HL-60/S4 treated with phorbol 12-myristate 13-acetate at 8.2 ng/mL for 4 days and 3 days (cell line): ENCODE data around the gene ANKS4B.
"Not testable (repeated sequence)": the region's sequence is repeated elsewhere in the genome, so short reads cannot be mapped to it uniquely, and the experiment has no call there.

Source experiments
- in situ Hi-C: fragments of 300-500 bp; cut with MboI; formaldehyde crosslinking; loops from 2 replicates; pipeline ENCODE4 v1.15.0; 2022; ENCODE audit warnings: low sequenced_read_pairs

Gene ANKS4B

DNA sequence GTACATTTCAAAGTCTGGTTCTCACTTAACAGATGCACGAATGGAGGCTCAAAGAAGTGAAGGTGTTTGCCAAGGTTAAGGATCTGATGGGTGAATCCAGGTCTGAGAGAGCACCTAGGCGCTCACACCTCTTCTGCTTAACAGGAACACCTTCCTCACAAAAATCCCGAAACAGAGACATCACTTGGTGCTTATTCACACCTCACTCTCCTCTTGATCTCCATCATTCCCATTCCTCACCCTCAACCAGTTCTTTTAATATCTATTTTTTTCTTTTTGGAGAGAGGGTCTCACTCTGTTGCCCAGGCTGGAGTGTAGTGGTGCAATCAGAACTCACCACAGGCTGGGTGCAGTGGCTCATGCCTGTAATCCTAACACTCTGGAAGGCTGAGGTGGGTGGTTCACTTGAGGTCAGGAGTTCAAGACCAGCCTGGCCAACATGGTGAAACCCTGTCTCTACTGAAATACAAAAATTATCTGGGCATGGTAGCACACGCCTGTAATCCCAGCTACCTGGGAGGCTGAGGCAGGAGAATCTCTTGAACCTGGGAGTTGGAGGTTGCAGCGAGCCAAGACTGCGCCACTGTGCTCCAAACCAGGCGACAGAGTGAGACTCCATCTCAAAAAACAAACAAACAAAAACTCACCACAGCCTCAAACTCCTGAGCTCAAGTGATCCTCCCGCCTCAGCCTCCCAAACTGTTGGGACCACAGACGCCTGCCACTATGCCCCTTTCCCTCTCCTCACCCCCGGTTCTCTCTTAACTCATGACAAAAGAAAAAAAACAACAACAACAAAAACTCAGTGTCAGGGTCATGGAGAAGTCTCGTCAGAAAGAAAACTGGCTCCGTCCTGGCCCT, 29.5 kb downstream of the ANKS4B start:
- in situ Hi-C loops = no loop called here

DNA sequence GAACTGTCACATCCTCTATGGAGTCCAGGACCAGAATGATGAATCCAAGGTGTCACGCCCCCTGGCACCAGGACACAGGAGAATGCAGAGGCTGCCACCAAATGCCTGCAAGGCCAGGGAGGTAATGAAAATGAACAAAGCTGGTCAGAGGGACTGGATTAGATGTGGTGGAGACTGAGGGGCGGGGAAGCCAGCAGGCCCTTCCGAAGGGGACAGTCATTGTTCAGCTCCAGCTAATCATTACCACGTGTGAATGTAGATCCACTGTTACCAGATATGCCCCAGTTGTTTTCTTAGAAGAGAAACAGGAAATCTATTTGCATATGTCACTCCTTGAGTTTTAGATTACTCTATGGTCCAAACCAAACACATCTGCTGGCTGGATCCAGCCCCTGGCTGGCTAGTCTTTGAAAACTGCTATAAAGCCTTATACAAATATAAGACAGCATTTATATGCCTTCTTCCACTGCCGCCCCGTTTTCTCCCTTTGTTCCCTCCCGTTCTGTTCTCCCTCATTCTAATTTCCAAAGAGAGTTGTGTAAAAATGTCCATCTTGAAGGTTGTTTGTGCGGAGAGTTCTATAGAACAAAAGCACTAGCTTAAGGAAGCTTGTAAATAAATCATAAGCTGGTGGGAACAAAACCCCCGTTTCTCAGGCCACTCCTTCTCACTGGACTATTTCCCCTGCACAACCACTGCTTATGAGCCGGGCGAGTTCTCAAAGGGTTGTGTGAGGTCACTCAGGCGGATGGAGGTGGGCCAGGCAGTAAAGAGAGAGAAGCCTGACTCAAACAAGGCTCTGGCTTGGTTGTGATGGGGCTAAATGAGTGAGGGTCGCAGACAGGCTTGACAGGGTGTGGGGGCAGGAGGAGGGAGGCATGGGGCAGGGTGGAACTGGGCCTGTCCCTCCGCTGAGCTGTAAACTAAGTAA, 30.4 kb downstream of the ANKS4B start:
- in situ Hi-C loops = no loop called here

DNA sequence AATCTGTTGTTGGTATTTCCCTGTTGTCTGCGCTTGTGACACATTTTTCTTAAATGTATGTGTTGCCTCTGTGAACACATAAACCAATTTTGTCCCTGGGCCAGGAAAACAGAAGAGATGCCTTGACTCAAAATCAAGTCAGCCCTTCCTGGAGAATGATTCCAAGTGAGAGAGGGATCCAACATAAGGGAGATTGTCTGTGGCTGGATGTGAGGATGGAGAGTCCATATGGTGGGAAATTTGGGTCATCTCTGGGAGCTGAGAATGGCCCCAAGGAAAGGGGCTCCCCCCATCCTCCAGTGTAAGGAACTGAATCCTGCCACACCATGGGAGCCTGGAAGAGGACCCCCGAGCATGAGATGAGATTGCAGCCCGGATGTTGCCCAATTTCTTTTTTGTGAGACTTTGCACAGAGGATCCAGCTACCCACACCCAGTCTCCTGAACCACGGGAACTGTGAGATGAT, 31.1 kb downstream of the ANKS4B start:
- in situ Hi-C loops = no loop called here

DNA sequence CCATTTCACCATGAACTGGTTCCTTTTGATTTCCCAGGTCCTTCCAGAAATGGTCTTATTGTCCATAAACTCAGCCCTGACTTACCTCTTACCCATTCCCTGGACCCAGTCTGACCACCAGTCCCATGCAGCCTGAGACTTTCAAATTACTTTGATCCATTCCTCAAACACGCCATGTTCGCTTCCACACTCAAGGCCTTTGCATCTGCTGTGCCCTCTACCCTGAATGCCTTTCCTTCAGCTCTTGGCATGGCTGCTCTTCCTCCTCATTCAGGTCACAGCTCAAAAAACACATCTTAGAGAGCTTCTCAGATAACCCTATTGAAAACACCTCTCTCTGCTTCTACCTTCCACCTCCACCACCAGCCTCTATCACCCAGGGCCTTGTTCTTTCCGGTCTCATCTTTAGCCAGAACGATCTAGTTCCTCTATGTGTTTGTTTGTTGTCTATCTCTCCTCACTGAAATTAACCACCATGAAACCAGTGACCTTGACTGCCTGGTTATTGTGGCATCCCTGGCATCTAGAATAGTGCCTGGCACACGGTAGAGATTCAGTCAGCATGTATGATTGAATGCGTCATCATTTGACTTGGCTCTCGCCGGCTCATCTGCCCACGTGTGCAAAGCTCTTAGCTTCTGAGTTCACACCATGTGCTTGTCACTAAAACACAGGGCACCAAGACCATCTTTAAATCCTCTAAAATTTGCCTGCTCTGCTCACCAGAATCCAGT, 31.8 kb downstream of the ANKS4B start:
- in situ Hi-C loops = no loop called here

DNA sequence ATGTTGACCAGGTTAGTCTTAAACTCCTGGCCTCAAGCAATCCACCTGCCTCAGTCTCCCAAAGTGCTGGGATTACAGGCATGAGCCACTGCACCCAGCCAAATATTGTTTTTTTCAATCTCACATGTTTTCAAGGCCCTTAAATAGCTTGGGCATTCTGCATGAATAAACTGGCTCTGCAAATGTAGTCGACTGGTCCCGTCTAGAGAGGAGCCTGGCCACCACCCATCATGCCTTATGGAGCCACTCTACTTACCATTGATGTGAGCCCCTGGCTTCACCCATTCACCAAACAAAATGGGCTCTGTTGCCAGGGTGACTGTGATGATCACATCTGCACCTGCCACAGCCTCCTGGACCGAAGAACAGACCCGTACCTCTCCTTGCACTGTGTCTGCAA, 33.8 kb downstream of the ANKS4B start:
- in situ Hi-C loops = no loop called here

DNA sequence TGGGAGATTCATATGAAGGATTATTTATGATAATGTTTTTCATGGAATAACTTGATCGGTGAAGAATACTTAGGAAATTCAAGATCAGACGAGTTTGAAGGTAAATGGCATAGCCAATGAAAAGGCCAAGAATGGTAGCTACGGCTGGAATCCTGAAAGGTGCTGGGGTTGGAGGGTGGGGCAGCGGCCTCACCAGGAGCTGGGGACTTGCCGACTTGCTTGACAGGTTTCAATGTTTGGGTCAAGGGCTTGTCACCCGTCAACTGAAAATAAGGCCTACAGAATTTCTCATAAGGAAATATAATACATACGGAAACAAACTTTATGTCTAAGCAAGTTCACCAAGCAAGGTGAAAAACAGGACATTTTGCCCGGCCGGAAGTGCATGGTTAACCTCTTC, 34.7 kb downstream of the ANKS4B start:
- in situ Hi-C loops = no loop called here

DNA sequence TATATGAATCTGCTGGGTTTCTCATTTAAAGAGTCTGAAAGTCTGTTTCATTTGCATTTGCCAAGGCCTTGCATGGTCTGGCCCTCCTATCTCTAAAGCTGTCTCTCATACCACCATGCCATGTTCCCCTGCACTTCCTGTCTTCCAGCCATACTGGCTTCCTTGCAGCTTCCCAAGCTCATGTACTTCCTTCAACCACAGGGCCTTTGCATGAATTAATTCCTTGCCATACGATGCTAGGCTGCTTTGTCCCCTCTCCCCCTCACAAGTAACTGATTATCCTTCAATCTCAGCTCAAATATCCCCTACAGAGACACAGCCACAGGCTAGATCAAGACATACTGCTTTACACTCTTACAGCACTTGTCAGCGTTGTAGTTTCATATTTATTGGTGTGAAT, 38.8 kb downstream of the ANKS4B start:
- in situ Hi-C loops = no loop called here

DNA sequence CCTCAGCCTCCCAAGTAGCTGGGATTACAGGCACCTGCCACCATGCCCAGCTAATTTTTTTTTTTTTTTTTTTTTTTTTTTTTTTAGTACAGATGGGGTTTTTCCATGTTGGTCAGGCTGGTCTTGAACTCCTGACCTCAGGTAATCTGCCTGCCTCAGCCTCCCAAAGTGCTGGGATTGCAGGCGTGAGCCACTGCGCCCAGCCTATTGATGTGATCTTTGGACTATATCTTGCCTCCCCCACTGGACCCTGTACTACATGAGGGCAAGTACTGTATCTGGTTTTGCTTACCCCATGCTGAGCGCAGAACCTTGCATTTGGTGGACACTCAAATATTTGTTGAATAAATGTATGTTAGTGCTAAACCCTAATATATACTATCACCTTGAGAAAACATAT, 39.3 kb downstream of the ANKS4B start:
- in situ Hi-C loops = not testable (repeated sequence)

DNA sequence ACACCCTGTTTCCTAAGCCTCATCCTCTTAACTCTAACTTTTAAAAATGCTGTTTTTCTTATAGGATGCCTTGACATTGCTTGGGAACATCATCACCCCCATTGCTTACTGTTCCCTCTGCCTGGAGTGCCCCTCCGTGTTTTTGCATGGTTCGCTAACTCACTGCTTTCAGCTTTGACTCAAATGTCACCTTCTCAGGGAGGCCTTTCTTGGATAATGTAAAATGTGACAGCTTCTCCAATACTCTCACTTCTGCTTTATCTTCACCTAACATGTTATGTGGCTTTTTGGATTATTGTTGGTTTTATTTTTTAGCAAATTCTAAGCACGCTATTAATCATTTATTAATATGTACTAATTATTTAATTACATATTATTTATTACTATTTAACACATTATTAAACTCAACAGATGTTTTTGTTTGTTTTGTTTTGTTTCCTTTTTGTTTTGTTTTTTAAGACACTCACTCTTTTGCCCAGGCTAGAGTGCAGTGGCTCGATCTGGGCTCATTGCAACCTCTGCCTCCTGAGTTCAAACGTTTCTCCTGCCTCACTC, 40.8 kb downstream of the ANKS4B start:
- in situ Hi-C loops = no loop called here

DNA sequence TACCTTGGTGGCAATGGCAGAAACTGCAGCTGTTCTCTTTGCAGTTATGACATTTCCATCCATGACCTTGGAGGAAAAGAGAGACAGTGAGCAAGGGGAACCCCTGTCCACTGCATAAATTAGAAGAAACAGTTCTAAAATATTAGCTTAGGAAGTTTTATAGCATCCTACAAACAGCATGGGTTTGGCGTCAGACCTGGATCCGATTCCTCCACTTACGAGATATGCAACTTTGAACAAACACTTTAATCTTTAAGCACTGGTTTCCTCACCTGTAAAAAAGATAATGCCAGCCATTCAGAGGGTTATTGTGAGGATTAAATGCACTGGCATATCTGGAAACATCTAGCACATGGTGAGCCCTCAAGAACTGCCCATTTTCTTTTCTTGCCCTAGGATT, 42.0 kb downstream of the ANKS4B start:
- in situ Hi-C loops = no loop called here

DNA sequence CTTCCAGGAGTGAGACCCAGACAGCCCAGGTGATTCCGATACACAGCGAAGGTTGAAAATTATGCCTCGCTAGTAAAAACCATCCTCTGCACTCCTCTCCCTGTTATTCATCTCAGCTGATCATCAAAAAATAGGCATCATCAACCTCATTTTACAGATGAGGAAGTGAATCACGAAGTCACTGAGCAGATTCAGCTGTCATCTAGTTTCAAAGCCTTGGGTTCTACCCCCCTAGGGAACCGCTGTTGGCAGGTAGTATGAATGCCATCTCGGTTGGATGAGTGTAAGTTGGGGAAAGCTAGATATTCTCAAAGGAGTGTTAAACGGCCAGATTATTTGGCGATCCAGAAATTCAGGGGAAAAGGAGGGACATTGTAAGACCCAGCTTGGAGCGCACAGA, 42.6 kb downstream of the ANKS4B start:
- in situ Hi-C loops = no loop called here

DNA sequence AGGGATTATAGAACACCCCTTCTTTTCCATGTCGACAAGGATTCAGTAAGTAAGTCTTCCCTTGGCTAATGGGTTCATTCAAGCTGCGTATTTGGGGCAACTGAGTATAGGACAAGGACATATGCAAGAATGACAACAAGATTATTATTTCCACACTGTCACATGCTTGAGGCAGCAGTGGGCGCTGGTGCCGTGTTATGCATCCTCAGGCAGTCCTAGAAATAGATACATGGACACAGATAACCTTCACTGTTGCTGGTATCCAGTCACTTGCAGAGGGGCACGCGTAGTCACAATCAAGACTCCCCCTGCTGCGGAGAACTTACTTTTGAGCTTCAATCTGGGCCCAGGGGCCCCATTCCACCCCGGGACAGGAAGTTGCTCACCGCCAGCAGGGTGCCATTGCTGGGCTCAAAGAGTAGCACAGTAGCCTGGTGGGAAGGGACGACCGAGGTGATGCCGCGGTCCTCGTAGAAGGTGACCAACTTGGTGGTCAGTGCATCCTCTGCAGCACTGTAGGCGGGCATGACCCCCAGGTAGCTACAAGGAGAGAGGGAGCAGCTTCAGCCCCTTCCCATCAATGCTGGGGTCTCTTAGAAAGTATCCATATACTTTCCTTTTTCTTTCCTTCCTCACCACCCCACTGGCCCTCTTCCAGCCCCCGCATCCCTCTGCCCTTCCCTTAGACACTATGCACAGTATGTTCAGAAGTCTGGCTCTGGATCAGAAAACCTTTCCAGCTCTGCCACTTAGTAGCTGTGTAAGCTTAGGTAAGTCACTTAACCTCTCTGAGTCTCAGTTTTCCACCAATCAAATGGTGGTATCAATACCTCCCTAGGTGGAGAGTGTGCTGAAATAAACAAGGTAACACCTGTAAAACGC, 43.8 kb downstream of the ANKS4B start:
- in situ Hi-C loops = no loop called here

DNA sequence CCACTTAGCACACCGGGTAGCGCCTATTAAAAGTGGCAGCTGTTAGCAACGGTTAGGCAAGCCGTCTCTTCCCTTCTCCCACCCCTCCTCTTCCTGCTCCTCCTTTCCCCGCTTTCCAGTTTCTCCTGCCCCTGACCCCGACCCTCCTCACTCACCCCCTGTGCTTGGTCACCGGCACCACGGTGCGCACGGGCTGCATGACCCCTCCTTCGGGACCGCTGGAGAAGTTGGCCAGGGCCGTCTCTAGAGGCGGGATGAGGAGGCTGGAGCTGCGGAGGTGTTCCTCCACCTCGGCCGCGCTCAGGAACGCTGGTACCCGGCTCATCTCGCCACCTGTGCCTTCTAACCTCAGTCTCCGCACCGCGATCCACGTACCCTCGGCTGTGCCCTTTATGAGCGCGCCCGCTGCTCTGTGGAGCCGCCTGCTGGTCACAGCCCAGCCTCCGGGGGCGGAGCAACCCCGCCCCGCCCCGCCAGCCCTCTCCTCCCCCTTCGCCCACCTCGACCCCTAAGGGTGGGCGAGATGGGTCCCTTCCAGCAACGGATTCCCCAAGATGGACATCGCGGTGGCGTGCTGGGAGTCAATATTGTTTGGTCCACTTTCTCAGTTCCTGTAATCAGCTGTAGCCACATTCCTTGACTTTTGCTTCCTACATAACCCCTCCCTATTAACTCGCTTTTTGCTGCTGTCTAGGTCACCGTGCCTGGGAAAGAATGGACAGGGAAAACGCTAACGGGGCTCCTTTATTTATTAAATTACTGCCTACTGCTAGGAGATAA, 44.6 kb downstream of the ANKS4B start, which contains the start of gene CRYM:
CRYM (minus strand) TSS at position 364 of the 780 bp plus-strand sequence; CDS start at position 325, 39 bp downstream.
- in situ Hi-C loops = no loop called here

DNA sequence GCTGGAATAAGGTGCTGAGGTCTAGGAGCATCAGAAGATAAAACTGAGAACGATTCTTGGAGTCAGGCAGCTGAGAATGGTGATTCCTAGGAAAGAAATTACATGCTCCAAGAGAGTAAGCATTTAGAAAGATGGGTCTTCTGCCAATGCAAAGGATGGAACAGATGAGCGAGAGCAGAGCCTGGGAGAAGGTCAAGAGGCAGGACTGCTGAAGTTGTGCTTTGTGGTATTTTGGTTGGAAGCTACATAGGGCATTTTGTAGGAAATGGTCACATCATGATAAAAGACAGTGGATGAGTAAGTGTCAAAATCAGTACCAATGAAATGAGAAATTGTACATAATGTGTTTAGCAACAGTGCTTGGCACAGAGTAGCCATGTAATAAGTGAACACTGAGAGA, 46.0 kb downstream of the ANKS4B start:
- in situ Hi-C loops = no loop called here

DNA sequence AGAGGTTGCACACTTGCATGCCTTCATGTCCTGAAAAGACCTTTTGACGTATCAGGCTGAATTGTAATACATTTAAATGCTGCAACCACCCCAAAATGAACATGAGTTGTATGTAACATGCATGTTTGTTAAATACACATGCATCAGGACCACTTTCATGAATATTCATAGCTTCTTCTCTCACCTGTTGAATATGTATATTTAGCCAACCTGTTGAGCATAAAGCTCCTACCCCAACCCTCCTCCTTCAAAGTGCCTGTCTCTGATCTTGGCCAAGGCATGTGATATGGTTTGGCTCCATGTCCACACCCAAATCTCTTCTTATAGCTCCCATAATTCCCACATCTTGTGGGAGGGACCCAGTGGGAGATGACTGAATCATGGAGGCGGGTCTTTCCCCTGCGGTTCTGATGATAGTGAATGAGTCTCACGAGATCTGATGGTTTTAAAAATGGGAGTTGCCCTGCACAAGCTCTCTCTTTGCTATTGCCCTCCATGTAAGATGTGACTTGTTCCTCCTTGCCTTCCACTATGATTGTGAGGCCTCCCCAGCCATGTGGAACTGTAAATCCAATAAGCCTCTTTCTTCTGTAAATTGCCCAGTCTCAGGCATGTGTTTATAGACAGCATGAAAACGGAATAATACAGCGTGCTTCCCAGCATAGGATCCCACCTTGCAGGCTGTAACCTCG, 48.3 kb downstream of the ANKS4B start:
- in situ Hi-C loops = no loop called here

DNA sequence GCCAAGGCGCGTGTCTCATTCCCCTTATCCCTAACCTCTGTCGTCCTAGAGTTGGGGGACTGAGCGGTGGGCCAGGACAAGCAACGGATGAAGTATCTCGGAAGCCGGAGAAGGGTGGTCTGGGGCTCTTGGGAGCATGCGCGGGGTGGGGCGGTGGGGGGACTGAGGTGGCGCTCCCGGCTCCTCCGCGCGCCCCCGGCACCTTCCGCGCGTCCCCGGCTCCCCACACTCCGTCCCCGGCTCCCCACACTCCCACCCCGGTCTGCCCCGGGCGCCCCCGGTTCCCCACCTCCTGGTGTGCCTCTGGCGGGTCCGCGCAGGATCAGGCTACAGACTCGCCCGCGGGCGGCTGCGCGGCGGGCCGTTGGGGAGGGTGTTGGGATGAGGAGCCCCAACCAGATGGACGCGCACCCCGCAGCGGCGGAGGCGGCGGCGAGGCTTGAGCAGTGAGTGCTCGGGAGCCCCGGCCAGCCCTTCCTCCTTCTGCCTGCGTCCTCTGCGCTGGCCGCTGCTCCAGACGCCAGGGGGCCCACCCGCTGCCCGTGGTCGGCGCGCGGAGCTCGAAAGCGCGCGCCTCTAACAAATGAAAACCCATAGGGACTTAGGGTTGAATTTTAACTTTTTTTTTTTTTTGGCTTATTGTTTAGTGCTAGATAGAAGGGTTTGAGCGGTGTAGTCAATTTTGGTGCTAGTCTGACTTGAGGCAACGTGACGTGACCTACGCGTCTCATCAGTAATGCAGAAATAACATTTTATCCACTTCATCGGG, 50.2 kb downstream of the ANKS4B start:
- in situ Hi-C loops = no loop called here

DNA sequence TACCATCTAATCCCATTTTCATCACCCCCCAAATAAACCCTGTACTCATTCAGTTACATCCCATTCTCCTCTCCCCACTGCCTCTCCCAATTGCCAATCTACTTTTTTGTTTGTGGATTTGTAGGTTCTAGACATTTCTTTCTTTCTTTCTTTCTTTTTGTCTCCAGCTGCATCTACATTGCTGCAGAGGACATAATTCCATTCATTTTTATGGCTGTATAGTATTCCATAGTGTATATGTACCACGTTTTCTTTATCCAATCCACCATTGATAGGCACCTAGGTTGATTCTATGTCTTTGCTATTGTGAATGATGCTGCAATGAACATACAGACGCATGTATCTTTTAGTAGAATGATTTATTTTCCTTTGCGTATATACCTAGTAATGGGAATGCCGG, 50.9 kb downstream of the ANKS4B start:
- in situ Hi-C loops = no loop called here

DNA sequence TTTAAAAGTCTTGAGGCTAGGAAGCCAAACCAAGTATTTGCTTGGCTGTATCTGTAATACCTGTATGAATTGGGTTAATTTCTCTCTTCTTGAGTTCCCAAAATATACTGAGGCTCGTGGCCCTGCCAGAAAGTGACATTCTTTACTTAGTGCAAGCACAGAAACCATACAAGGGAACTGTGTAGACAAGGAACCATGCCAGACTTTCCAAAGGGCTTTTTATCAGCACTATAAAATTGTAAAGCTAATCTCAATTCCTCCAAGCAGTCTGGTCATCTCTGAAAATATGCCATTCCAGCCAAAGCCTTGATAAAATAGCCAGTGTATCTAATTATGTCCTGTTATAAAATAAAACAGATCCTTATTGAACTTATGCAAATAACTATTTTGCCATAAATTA, 51.8 kb downstream of the ANKS4B start:
- in situ Hi-C loops = no loop called here
